ENCODE results near the gene PRPSAP2.

The PRPSAP2 gene

GRCh38 chr17:18896146-18896545 is 38.2 kb downstream of the PRPSAP2 start:
- no peak for DNase-seq (ENCODE audit: extremely low read depth, low read depth)
- TF ChIP-seq, protein P1, sequence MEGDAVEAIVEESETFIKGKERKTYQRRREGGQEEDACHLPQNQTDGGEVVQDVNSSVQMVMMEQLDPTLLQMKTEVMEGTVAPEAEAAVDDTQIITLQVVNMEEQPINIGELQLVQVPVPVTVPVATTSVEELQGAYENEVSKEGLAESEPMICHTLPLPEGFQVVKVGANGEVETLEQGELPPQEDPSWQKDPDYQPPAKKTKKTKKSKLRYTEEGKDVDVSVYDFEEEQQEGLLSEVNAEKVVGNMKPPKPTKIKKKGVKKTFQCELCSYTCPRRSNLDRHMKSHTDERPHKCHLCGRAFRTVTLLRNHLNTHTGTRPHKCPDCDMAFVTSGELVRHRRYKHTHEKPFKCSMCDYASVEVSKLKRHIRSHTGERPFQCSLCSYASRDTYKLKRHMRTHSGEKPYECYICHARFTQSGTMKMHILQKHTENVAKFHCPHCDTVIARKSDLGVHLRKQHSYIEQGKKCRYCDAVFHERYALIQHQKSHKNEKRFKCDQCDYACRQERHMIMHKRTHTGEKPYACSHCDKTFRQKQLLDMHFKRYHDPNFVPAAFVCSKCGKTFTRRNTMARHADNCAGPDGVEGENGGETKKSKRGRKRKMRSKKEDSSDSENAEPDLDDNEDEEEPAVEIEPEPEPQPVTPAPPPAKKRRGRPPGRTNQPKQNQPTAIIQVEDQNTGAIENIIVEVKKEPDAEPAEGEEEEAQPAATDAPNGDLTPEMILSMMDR (IDR thresholded peaks at IDR 0.05; ENCODE audit: low read depth, low read length, missing control alignments), result no peak
- no peak overlapping the region for H3K4me3 ChIP-seq (replicated peaks; ENCODE audit: low read depth, low read length)

DNA sequence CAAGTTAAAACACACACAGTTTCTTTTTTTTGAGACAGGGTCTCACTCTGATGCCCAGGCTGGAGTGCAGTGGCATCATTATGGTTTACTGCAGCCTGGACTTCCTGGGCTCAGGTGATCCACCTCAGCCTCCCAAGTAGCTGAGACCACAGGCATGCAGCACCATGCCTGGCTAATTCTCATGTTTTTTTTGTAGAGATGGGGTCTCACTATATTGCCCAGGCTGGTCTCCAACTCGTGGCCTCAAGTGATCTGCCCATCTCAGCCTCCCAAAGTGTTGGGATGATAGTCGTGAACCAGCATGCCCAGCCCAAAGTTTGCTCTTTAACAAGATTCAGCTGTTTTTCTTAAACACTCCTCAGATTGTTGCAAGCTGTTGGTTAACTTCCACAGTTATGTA is 39.0 kb downstream of the PRPSAP2 start:
- DNase-seq (ENCODE audit: extremely low read depth, low read depth), result no peak
- no peak overlapping the region for H3K4me3 ChIP-seq (replicated peaks; ENCODE audit: low read depth, low read length)
- TF ChIP-seq, protein P1 (IDR thresholded peaks at IDR 0.05; ENCODE audit: low read depth, low read length, missing control alignments), result no peak

GRCh38 chr17:18904482-18904881 is 46.6 kb downstream of the PRPSAP2 start:
- H3K4me3 ChIP-seq (replicated peaks; ENCODE audit: low read depth, low read length), result no peak overlapping the region
- DNase-seq (ENCODE audit: extremely low read depth, low read depth), result no peak
- TF ChIP-seq, protein P1 (IDR thresholded peaks at IDR 0.05; ENCODE audit: low read depth, low read length, missing control alignments), result no peak

DNA sequence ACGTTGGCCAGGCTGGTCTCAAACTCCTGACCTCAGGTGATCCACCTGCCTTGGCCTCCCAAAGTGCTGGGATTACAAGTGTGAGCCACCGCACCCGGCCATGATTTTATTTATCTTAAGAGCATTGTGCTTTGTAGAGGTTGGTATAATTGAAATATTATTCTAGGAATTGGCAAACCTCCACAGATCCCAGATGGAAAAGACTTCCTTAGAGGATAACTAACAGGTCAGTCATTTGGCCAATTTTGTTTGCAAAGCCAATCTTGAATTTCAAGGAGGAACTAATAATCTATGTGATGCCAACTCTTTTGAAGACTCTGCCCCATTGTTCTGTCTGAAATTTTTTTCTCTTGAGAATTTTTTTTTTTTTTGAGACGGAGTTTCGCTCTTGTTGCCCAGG is 47.3 kb downstream of the PRPSAP2 start:
- TF ChIP-seq, protein P1 (IDR thresholded peaks at IDR 0.05; ENCODE audit: low read depth, low read length, missing control alignments), result no peak
- no peak for DNase-seq (ENCODE audit: extremely low read depth, low read depth)

GRCh38 chr17:18910326-18910725 is 52.4 kb downstream of the PRPSAP2 start:
- TF ChIP-seq, protein P1 (IDR thresholded peaks at IDR 0.05; ENCODE audit: low read depth, low read length, missing control alignments), result no peak
- no peak overlapping the region for H3K4me3 ChIP-seq (replicated peaks; ENCODE audit: low read depth, low read length)
- DNase-seq (ENCODE audit: extremely low read depth, low read depth), result no peak

More for the DNA sequence above, 47.3 kb downstream of the PRPSAP2 start:
- H3K4me3 ChIP-seq (replicated peaks; ENCODE audit: low read depth, low read length), result no peak overlapping the region

- TF ChIP-seq, protein P1 (IDR thresholded peaks at IDR 0.05; ENCODE audit: low read depth, low read length, missing control alignments), result no peak
- no peak for DNase-seq (ENCODE audit: extremely low read depth, low read depth)
- H3K4me3 ChIP-seq (replicated peaks; ENCODE audit: low read depth, low read length), result no peak overlapping the region
These were observed 53.0 kb downstream of the PRPSAP2 start for GRCh38 chr17:18910881-18911280.

DNA sequence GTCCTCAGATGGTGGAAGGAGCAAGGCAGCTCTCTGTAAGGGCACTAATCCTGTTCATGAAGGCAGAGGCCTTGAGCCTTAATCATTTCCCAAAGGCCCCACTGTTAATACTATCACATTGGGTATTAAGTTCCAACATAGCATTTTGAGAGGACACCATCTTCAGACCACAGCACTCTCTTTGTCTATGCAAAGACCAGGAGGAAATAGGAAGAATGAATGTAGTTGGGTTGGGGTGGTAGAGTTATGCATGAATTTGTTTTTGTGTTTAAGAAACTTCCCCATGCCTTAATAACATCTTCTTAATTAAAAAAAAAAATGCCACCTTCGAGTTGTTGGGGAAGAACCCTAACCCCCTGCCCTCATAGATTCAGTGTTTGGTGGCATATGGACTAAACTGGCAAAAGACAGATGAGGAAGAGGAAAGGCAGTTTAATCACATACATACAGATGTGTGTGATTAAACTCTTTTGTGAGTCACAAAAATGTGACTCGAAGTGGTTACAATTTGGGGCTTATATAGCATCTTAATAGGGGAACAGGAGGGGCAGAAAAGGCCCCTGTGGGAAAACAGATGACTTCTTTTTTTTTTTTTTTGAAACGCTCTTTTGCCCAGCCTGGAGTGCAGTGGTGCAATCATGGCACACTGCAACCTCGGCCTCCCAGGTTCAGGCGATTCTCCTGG is 59.0 kb downstream of the PRPSAP2 start:
- TF ChIP-seq, protein P1 (IDR thresholded peaks at IDR 0.05; ENCODE audit: low read depth, low read length, missing control alignments), result no peak
- H3K4me3 ChIP-seq (replicated peaks; ENCODE audit: low read depth, low read length), result no peak overlapping the region
- peak; percentile 32 for DNase-seq (ENCODE audit: extremely low read depth, low read depth)
